Fibroblast of lung (primary cell): ENCODE measurements around the gene KDM5B. TPM values are rescaled to one million over a fixed set of nuclear protein-coding genes. Genes with fewer than 3 reads are reported as not detected.
"Not testable (repeated sequence)": the region's sequence is repeated elsewhere in the genome, so short reads cannot be mapped to it uniquely, and the experiment has no call there.

Experiments used
- DNase-seq, 2 donors: peaks; one replicate each; pipeline versions ENCODE4 v3.0.0 to v3.0.0-alpha.2; 2010; ENCODE audit warnings: low read depth in 2 of 2
- H2AFZ ChIP-seq: 2 replicates; pipeline ENCODE4 v1.5.1; 2012; ENCODE audit warnings: low read length, control low read depth, inconsistent platforms
- H3K27ac ChIP-seq: 2 replicates; pipeline ENCODE4 v1.5.1; 2011; ENCODE audit warnings: low read length, control low read depth; ENCODE audit not compliant: insufficient read depth
- H3K27me3 ChIP-seq: 2 replicates; pipeline ENCODE4 v1.5.1; 2011; ENCODE audit warnings: mild to moderate bottlenecking, low read length; ENCODE audit not compliant: control insufficient read depth, insufficient read depth
- H3K36me3 ChIP-seq: 2 replicates; pipeline ENCODE4 v1.5.1; 2011; ENCODE audit warnings: low read length; ENCODE audit not compliant: control insufficient read depth, insufficient read depth
- H3K4me1 ChIP-seq: 2 replicates; pipeline ENCODE4 v1.5.1; 2011; ENCODE audit warnings: low read length; ENCODE audit not compliant: control insufficient read depth, insufficient read depth; ENCODE audit errors: extremely low read depth
- H3K4me2 ChIP-seq: 2 replicates; pipeline ENCODE4 v1.5.1; 2011; ENCODE audit warnings: low read length, control low read depth; ENCODE audit not compliant: insufficient read depth; ENCODE audit errors: extremely low read depth
- H3K4me3 ChIP-seq, 4 experiments: fragments of 200-600 bp in 1 of 4; sonication (generic) in 1 of 4; replicated peaks in 1 of 4; 2 replicates each; pipeline ENCODE4 v1.5.1; 2011 to 2016; ENCODE audit warnings: low read length in 4 of 4, low read depth in 3 of 4, mild to moderate bottlenecking in 3 of 4, control low read depth in 2 of 4, inconsistent platforms in 1 of 4, mixed read lengths in 1 of 4; ENCODE audit not compliant: insufficient read depth in 1 of 4; ENCODE audit errors: control extremely low read depth in 1 of 4
- H3K79me2 ChIP-seq: 2 replicates; pipeline ENCODE4 v1.5.1; 2012; ENCODE audit warnings: mild to moderate bottlenecking, low read length, inconsistent platforms; ENCODE audit not compliant: control insufficient read depth, insufficient read depth
- H3K9ac ChIP-seq: 2 replicates; pipeline ENCODE4 v1.5.1; 2011; ENCODE audit warnings: mild to moderate bottlenecking, low read length, control low read depth; ENCODE audit not compliant: insufficient read depth
- H3K9me3 ChIP-seq: 2 replicates; pipeline ENCODE4 v1.5.1; 2012; ENCODE audit warnings: low read depth, low read length; ENCODE audit not compliant: control insufficient read depth, insufficient read depth
- H4K20me1 ChIP-seq: 2 replicates; pipeline ENCODE4 v1.5.1; 2011; ENCODE audit warnings: low read length; ENCODE audit not compliant: control insufficient read depth, insufficient read depth; ENCODE audit errors: extremely low read depth
- EZH2 ChIP-seq: IDR thresholded peaks from 2 replicates; pipeline ENCODE4 v1.5.1; 2012; ENCODE audit warnings: low read length, control low read depth, mild to moderate bottlenecking; ENCODE audit errors: missing control alignments
- polyA plus RNA-seq, 2 donors: library from polyadenylated mRNA; depleted of rRNA in 1 of 2; stranded (reverse) in 1 of 2; unstranded in 1 of 2; fragments of >200 nt; gene quantifications; 2 replicates each; pipeline ENCODE4 v1.2.1, GENCODE V29; 2011 to 2012; ENCODE audit warnings: missing spikeins in 1 of 2
- total RNA-seq: library from RNA; depleted of rRNA; stranded (reverse); fragments of >200 nt; gene quantifications from 2 replicates; pipeline ENCODE4 v1.2.1, GENCODE V29; 2014
- TF ChIP-seq, protein P1 (sequence below), 2 donors: IDR thresholded peaks in 1 of 2; conservative IDR thresholded peaks in 1 of 2; 1 replicate in 1 of 2; 2 replicates in 1 of 2; pipeline ENCODE4 v1.5.1; 2011 to 2012; ENCODE audit warnings: low read length in 2 of 2, control low read depth in 1 of 2, inconsistent platforms in 1 of 2, low read depth in 1 of 2, mild to moderate bottlenecking in 1 of 2

The KDM5B gene
- total and polyA plus RNA-seq, 2 donors (not counting 1 experiment from before 2014, with no cell fraction given): 52.0 to 82.2 TPM

DNA sequence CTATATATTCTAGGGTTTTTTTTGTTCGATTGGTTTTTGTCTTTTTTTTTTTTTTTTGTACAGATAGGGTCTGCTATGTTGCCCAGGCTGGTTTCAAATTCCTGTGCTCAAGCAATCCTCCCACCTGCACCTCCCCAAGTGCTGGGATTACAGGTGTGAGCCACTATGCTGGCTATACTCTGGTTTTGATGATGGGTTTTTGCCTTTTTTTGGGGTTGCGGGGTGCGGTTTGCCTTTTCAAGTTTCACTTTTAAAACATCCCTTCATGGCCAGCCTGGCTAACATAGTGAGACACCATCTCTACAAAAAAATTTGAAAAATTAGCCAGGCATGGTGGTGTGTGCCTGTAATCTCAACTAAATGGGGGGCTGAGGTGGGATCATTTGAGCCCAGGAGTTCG lies 10.0 kb downstream of the KDM5B start:
- no peak for TF ChIP-seq EZH2
- TF ChIP-seq, protein P1, sequence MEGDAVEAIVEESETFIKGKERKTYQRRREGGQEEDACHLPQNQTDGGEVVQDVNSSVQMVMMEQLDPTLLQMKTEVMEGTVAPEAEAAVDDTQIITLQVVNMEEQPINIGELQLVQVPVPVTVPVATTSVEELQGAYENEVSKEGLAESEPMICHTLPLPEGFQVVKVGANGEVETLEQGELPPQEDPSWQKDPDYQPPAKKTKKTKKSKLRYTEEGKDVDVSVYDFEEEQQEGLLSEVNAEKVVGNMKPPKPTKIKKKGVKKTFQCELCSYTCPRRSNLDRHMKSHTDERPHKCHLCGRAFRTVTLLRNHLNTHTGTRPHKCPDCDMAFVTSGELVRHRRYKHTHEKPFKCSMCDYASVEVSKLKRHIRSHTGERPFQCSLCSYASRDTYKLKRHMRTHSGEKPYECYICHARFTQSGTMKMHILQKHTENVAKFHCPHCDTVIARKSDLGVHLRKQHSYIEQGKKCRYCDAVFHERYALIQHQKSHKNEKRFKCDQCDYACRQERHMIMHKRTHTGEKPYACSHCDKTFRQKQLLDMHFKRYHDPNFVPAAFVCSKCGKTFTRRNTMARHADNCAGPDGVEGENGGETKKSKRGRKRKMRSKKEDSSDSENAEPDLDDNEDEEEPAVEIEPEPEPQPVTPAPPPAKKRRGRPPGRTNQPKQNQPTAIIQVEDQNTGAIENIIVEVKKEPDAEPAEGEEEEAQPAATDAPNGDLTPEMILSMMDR (conservative IDR thresholded peaks at IDR 0.05 in 1 of 2, IDR thresholded peaks at IDR 0.05 in 1 of 2; ENCODE audit: low read depth in 1 of 2, low read length in 2 of 2): no peak
- Histone ChIP-seq H3K9me3 (no peaks in the 10 kb centered on the region), H3K27me3 (no peaks in the 10 kb centered on the region), H4K20me1 (peaks cover 2% of the 10 kb centered on the region), H3K4me1 (no peaks in the 10 kb centered on the region), H3K4me3 (no peak overlapping the region), H3K36me3 (no peaks in the 10 kb centered on the region), H2AFZ (no peak overlapping the region), H3K79me2 (peaks cover 76% of the 10 kb centered on the region), H3K4me2 (no peak overlapping the region), H3K9ac (no peak overlapping the region), H3K27ac (no peak overlapping the region)
- DNase-seq: no peak

DNA sequence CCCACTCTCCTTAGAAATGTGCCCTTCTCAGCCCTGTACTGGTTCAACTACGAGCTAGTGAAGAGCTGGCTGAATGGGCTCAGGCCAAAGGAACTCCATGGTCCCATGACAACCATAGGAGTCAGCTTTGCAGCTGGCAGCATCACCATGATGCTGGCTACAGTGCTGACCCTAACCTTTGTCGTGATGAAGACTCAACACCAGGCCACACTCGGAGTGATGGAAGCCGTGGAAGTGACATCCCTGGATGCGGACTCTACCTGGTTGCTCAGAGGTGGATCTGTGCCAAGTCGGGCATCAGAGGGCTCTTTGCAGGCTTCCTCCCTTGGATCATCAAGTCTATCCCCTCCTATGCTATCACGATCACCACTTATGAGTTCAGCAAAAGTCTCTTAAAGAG lies 11.6 kb downstream of the KDM5B start:
- Histone ChIP-seq H3K4me1 (no peaks in the 10 kb centered on the region), H3K9me3 (no peaks in the 10 kb centered on the region), H3K4me2 (no peak overlapping the region), H3K27ac (no peak overlapping the region), H3K36me3 (no peaks in the 10 kb centered on the region), H3K27me3 (no peaks in the 10 kb centered on the region), H3K9ac (no peak overlapping the region), H3K79me2 (peaks cover 73% of the 10 kb centered on the region), H4K20me1 (peaks cover 2% of the 10 kb centered on the region), H2AFZ (no peak overlapping the region), H3K4me3 (no peak overlapping the region)
- no peak for DNase-seq
- no peak for TF ChIP-seq EZH2
- TF ChIP-seq, protein P1 (conservative IDR thresholded peaks at IDR 0.05 in 1 of 2, IDR thresholded peaks at IDR 0.05 in 1 of 2; ENCODE audit: low read depth in 1 of 2, low read length in 2 of 2): no peak

DNA sequence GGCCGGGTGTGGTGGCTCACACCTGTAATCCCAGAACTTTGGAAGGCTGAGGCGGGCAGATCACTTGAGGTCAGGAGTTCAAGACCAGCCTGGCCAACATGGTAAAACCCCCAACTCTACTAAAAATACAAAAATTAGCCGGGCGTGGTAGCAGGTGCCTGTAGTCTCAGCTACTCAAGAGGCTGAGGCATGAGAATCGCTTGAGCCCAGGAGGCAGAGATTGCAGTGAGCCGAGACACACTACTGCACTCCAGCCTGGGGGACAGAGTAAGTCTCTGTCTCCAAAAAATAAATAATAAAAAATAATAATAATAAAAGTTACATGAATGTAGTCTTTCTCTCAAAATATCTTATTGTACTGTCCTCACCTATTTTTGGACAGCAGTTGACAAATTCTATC lies 13.3 kb downstream of the KDM5B start:
- H2AFZ ChIP-seq, DNase-seq, H3K9ac ChIP-seq, H3K27me3 ChIP-seq, H4K20me1 ChIP-seq, H3K36me3 ChIP-seq, H3K27ac ChIP-seq, H3K9me3 ChIP-seq, H3K4me3 ChIP-seq, H3K4me1 ChIP-seq, H3K4me2 ChIP-seq: not testable (repeated sequence)
- peaks cover 67% of the 10 kb centered on the region for H3K79me2 ChIP-seq
